AG20443 (cell line): ENCODE results near the gene SUPT16H.
"Not testable (repeated sequence)": the region's sequence is repeated elsewhere in the genome, so short reads cannot be mapped to it uniquely, and the experiment has no call there.

Source experiments
- DNase-seq: peaks from one replicate; pipeline ENCODE4 v3.0.0; 2012; ENCODE audit warnings: low spot score, mixed read lengths

SUPT16H gene

DNA sequence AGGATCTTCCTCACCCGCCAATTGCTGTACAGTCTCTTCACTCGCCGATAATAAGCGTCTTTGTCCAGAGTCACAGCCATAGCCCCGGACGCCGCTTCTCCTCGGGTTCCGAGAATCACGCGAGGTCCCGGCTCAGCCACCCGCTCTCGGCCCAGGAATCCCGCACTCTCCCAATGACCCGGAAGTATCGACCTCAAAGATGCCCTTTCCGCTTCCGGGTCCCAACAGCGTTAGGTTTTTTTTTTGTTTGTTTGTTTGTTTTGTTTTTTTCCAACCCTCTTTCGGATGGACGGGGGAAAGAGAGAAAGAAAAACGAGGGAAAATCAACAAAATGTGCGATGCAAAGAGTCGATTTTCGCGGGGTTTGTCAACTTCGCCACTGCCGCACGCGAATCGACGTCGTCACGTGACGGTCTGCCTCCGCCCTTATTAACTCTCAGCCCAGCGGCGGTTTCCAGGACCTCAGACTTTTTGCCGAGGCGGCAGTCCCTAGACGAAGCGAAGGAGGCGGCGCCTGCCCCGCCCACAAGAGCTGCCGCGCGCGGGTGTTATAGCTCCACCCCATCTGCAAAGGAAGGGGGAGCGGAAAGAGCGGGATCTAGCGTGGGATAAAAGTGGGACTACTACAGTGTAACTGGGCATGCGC is at the start of gene SUPT16H:
Gene SUPT16H (minus strand): TSS at position 172 of the 646 bp plus-strand sequence. CDS start 92 bp downstream, at position 80.
- DNase-seq: peak; percentile 96

DNA sequence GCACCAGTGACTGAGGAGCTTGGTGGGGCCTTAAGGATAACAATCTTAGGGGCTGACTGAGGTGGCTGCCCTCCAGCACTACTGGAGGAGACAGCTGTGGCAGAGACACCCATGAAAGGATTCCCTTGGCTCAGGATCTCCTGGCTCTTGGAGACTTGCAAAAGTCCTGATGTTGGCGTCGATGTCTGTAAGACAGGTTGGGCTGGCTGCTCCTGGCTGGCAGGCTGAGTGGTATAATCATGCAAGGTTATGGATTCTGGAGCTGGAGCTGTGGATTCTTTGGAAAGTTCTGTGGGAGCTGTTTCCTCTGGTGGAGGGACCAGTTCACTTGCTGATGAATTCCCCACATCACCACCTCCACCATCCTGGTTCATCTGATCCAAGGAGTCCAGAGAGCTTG is 47.3 kb upstream of the SUPT16H start:
- DNase-seq: no peak

DNA sequence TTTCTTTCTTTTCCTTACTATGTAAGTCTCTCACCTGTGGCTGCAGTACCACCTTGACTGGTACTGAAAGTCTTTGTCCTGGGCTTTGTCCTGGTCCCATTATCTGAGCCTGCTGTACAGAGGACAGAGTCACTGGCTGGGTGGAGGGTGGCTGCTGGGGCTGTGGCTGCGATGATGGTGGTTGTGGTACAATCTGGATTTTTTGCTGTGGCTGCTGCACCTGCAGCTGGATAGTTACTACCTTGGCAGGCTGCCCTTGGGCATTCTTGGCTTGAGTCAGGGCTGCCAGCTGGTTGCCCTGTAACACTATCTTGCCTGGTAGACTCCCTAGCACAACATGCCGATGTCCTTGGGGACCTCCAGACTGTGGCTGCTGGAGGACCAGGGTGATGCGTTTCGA is 45.1 kb upstream of the SUPT16H start:
- DNase-seq: no peak

DNA sequence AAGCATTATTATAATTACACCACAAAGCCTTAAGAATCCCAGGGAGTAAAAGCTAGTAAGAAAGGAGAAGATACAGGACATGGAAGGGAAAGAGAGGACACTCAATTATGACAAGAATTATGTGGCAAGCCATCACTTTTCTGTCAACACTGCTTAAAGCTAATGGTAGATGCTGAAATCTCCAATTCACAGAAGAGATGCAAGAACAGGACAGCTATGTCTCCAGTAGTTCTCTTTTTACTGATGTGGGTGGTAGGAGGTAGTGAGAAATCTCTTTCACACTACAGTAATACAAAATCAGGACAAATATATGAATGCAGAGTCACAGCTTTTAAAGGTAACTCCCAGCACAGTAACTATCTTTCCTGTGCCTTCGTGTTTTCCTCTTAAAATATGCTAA is 42.9 kb upstream of the SUPT16H start:
- no peak for DNase-seq

DNA sequence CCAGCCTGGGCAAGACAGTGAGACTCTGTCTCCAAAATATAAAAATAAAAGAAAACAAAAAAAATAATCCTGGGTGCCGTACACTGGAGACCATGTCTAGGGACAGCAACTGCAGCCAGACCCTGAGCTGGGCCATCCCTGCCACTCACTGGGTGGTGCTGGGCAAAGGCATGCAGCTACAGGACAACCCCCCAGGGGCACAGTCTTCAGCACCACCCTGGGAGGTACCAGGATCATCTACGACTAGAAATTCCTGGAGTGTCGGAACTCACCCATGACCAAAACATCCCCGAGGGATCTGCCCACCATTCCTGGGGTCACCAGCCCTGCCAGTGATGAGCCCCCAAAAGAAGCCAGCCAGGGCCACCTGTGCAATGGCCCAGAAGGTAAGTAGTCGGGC is 35.7 kb upstream of the SUPT16H start:
- no peak for DNase-seq

DNA sequence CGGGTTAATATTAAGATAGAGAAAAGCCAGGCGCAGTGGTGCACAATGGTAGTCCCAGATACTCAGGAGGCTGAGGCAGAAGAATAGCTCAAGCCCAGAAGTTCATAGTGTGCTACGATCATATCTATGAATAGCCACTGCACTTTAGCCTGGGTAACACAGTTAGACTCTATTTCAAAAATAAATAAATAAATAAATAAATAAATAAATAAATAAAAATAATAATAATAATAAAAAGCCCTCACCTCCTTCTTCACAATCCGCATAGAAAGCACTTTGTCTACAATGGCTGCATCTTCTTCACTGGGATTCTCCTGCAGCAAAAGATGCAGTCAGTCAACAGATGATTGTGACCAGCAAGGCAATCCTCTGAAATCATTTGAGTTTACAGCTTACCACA is 31.5 kb upstream of the SUPT16H start:
- no peak for DNase-seq

DNA sequence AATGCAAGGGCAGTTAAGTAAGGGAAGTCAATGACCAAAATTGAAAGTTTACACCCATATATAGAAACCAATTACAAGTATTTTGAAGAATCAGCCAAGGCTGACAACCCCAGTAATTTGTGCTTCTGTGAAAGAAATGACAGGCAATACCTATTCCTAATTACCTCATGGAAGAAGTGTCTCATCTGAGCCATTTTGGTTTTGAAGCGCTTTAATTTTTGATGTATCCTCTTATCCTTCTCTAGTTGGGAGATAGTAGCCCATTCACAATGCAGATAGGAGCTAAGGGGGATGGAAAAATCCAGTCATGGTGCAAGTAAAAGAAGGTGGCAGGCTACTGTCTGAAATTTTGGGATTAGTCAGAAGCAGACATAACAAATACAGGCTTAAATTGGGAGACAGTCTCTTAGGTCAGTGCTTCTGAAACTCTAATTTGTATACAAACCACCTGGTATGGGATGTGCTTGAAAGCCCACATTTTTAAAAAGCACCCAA is 30.4 kb upstream of the SUPT16H start:
- no peak for DNase-seq

DNA sequence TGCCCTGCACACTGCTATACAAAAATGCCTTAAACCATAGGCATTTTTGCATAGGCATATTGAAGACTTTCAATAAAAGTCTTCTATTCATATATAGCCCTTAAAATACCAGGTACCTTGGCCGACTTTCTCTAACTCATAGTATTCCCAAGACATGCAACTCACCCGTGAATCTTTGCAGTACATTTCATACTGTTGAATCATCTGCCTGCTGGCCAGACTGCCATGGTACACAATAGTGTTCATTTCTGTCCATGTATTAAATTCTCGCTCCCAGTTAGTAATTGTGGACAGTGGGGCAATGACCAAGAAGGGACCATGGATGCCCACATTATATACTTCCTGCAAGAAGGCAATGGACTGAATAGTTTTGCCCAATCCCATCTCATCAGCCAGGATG is 24.3 kb upstream of the SUPT16H start:
- peak; percentile 56 for DNase-seq

DNA sequence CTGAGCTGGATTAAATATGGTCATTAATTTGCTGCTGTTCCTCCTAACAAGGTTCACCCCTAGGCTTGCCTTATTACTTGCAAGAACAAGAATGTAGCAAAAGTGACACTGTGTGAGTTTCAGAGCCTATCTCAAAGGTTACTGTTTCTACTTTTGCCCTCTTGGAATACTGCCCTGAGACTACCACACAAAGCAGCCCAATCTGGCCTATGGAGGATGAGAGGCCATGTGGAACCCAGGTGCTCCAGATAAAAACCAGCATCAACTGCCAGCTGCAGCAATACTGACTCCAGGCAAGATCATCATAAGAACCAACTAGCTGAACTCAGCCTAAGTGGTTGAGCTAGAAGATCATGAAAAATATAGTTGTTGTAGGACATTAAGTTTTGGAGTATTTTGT is 22.4 kb upstream of the SUPT16H start:
- no peak for DNase-seq

DNA sequence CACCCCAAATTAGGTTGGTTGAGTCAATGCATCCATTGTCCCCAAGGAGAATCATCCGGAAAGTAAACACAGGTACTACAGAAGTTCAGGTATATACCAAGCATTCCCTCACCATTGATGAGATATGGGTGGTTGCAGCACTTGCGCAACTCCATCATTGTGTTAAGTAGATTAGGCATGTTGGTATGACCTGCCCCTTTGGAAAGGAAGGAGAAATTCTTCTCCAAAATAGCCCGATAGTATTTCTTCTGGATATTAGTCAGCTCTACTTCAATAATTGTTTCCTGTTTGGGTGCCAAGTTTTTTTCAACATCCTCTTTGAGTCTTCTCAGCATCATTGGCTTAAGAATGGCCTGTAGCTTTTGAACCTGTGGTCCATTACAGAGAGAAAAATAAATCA is 21.3 kb upstream of the SUPT16H start:
- no peak for DNase-seq

DNA sequence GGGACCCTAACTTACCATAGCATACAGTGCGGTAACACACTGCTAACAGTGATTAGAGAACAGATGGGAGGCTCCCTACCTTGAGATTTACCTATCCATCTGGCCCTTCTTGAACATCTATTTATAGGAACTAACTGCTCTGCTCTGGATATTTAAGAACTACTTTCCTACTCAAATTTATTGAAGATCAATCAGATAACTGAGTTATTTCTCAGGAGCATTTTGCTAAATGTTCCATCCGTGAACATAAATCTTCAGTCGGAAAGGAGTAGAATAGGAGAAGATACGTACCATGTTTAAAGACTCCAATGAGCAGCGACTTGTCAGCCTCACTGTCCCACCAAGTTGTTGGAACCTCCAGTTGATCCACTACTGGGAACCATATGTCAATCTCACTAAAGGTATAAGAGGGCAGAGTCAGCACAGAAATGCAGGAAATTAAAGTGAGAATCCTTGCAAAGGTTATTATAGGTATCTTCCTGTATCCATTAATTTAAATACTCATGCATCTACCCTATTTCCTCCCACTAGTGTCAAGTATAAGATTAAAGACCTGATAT is 15.6 kb upstream of the SUPT16H start:
- no peak for DNase-seq

DNA sequence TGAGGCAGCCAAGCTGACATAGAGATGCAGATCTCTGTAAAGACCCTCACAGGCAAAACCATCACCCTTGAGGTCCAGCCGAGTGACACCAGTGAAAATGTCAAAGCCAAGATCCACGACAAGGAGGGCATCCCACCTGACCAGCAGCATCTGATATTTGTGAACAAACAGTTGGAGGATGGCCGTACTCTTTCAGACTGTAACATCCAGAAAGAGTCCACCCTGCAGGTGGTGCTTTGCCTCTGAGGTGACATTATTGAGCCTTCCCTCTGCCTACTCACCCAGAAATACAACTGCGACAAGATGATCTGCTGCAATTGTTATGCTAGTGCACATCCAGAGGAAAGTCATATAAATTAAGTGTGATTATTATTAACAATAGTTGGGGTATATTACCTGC is 15.1 kb upstream of the SUPT16H start:
- DNase-seq: no peak

DNA sequence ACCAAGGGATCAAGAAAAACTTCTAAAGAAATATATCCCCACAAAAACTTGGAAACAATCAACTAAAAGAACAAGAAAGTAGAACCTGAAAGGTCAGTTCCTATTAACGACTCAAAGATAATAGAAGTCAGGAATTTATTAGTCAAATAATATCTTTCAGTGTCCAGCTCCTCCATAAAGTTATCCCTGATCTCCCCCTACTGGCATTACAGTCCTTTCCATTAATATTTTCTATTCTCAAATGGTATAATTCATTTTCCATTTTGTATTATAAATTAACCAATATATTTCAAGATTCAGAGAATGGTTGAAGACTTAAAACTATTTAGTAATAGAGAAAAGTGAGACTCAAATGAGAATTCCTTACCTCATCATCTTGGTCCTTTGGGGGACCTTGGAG is 11.6 kb upstream of the SUPT16H start:
- no peak for DNase-seq

DNA sequence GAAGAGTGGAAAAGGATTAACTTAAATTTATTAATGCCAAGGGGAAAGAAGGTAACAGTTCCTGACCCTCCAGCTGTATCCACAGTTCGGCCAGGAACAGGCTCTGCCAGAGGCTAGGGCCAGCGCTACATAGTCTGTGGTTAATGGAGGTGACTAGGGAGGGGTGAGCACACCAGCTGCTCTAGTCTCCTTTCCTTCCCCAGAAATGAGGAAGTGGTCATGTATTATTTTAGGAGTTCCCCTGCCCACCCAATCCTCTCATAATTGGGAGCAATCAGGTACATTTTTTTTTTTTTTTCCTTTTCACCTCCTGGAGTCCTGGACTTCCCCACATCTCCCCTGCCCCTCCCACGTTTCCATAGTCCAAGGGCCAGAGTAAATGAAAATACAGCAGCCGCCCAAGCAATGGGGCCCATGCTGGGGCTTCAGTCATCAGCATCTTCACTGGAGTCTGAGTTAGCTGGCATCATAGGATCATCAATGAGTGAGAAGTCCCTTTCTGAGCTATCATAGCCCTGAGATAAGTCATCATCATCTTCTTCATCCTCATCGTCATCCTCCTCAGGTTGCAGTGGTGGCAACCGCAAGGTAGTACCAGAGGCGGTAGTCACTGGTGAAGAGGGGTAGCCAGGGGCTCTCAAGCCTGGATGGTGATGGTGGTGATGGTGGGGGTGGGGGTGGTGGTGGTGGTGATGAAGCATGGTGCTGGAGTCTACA is 1.5 kb upstream of the SUPT16H start:
- DNase-seq: no peak

DNA sequence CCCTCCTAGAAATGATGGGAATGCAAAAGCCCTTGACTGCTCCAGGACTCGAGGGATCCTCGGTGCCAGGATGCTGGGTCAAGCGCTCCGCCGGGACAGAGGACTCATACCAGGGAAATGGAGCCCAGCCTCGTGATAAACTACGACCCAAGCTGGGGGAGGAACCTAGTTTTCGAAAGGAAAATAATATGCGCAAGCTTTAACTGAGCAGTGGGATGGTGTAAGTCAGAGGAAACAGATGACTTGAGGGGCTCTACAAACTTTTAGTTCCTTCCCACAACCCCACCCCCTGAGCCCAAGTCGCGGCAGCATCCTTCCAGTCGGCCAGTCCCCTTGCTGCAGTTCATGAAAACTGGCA is 654 bp upstream of the SUPT16H start:
- DNase-seq: no peak

DNA sequence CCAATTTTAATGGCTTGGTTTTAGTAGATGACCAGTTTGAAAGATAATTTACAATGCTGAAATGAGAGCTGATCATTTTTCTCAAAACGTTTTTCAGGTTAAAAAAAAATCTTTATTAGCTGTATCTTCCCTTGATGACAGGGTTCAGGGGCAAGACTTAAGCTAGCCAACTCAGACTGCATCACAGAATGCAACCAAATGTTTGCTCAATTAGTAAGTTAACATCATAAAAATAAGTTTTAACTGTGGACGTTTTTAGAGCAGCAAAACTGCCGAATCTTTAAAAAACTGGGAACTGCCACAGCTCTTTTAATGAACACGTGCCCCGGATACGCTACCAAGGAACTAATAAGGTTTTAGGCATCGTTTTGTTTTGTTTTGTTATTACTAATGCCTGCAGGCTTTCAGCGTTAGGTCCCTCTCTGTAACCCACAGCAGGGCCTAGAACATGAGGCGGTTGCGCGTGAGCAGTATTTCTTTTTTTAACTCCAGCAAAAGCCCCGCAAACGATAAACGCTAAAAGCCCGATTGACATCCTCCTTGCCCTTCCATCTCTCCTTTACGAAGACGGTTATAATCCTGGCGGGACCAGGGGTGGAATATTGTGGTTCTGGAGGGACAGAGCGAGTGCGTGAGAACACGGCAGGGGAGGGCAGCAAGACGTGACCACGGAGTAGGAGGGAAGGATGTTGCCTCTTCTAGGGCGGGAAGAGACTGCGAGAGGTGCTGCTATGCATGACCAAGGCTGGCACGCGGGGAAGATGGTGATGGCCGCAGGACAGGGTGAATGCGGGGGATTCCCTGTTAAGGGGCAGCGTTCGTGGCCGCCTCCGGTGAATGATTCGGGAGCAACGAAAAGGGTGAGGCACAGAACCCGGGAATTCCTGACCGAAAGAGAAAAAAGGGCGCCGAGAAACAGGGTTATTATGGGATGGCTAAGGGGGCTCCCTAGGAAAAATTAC is 652 bp downstream of the SUPT16H start:
- DNase-seq: peak; percentile 63

DNA sequence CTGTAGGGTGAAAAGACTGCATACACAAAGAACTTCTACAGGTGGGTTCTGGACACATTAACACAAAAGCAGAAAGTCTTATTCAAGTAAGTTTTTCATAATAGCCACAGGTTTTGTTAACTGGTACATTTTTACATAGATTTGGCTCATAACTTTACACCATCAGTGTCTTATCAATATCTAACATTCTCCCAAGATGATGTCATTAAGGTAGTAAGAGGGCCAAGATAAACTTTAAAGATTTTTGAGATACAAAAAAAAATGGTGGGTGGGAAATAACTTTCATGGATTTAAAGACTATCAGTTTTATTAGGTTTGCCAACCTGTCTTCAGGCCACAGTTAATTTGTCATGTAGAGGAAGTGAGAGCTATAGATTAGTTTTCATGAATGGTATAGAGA is 1.7 kb downstream of the SUPT16H start:
- no peak for DNase-seq

DNA sequence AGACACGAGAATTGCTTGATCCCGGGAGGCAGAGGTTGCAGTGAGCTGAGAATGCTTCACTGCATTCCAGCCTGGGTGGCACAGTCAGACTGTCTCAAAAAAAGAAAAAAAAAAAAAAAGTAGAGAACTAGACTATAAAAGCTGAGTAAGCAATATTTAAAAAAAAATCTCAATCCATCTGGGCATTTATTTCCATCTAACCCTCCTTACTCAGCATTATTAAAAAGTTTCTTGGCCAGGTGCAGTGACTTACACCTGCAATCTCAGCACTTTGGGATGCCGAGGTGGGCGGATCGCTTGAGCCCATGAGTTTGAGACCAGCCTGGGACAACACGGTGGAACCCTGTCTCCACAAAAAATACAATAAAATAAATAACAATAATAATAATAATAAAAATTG is 4.5 kb downstream of the SUPT16H start:
- DNase-seq: no peak

DNA sequence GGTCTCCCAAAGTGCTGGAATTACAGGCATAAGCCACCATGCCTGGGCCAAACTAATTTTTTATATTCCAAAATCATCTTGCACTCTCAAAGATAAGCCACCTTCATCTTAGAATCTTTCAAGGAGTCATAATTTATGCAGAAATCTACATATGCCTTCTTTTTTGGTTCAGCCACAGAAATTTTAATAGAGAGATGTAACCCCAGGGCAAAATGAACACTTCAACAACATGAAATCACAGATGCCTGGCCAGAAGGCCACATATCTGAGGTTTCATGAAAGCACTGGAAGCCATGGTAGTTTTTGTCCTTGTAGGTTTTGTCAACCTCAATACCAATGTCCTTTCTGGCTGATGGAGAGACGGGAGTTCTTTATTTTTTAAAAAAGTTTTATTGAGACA is 9.8 kb downstream of the SUPT16H start:
- DNase-seq: no peak

DNA sequence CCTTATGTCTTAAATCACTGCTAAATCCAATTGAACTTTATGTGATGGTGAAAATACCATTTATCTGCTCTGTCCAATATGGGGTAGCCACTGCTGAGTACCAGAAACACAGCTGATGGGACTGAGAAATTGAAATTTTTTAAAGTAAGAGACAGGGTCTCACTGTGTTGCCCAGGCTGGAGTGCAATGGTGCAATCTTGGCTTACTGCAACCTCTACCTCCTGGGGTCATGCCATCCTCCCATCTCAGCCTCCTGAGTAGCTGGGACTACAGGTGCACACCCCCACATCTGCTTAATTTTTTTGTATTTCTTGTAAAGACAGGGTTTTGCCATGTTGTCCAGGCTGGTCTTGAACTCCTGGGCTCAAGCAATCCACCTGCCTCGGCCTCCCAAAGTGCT is 11.0 kb downstream of the SUPT16H start:
- DNase-seq: not testable (repeated sequence)

DNA sequence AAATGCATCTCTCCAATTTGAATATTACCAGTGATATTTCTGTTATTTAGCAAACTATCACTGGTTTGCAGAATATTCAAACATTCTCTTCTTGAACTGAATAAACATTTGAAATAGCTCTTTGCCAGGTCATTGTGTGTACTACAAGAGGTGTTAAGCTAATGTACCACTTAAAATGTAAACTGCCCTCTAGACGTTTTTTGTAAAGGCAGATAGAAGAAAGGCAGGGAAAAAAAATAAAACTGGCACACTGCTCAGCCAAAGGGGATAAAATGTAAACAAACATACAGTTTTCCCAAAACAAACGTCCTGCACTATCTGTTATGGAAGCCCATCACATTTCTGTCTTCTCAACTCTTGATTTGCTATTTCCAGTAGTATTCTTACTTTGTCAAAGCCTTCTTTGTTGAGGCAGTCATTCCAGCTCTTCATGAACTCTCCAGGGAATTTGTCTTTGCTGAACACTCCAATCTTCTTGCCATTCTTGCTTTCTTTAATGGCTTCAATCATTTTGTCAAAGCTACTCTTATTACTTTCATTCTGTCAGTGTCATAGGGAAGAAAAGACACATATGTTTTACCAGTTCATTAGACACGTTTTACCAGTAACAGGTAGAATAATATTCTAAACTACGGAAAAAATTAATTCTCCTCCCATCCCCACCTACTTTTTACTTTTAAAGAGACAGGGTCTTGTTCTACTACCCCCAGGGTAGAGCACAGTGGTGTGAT is 13.7 kb downstream of the SUPT16H start:
- DNase-seq: no peak
